RWPE1 (cell line): ENCODE results near the gene KRT33A.
"Not testable (repeated sequence)": the region's sequence is repeated elsewhere in the genome, so short reads cannot be mapped to it uniquely, and the experiment has no call there.

ENCODE experiments used
- CTCF ChIA-PET: fragments of 350-600 bp; sonication (Branson Sonifier 250); formaldehyde crosslinking; extraction: SDS; loops from one replicate; lab custom pipeline; 2021; lab: Yijun Ruan, JAX
- POLR2A ChIA-PET: fragments of 400-600 bp; formaldehyde crosslinking; extraction: SDS; loops from one replicate; lab custom pipeline; 2020; ENCODE audit warnings: antibody characterized with exemption; ENCODE audit not compliant: low non-redundant PET; lab: Yijun Ruan, JAX
- DNase-seq: peaks from one replicate; pipeline ENCODE4 v3.0.0; 2012; ENCODE audit warnings: low spot score
- H3K27ac ChIP-seq: fragments of 450-650 bp; 2 replicates; pipeline ENCODE4 v1.5.1; 2017
- CTCF ChIP-seq: fragments of 450-650 bp; conservative IDR thresholded peaks from 2 replicates; pipeline ENCODE4 v1.5.1; 2017; ENCODE audit warnings: low read depth, mild to moderate bottlenecking

KRT33A gene

DNA sequence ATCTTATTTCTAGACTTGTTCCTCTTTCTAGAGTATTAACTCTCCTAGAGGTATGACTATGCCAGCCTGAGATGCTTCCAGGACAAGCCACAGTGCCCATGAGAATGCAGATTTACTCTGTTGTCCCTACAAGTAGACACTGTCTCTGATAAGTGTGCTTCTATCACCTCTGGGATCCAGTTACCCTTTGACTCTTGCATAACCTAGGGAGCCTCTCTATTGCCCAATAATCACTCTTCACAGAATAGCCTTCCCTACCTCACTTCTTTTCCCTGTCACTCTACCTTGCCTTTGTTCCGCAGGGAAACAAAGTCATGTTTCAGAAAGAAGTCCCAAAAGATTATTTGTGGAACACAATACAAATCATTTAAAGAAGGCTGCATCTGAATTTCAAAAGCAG, 33.1 kb upstream of the KRT33A start:
- no peak overlapping the region for H3K27ac ChIP-seq
- TF ChIP-seq CTCF, result no peak
- DNase-seq, result no peak
- CTCF ChIA-PET, result no interaction called here
- POLR2A ChIA-PET, result no interaction called here

GRCh38 chr17:41382394-41382793, 31.8 kb upstream of the KRT33A start:
- no peak overlapping the region for H3K27ac ChIP-seq
- DNase-seq, result no peak
- ChIA-PET CTCF (no interaction called here), POLR2A (no interaction called here)
- no peak for TF ChIP-seq CTCF

- POLR2A ChIA-PET, CTCF ChIA-PET, DNase-seq, H3K27ac ChIP-seq: not testable (repeated sequence)
Measured at GRCh38 chr17:41381943-41382342, 31.3 kb upstream of the KRT33A start, which contains the start of gene KRT34. TSS of gene KRT34 (minus strand) at chr17:41382306. CDS start at chr17:41382246, 60 bp downstream.

GRCh38 chr17:41380091-41380490, 29.5 kb upstream of the KRT33A start:
- peak overlapping the region; percentile 49; the same call in 1 of the 2 replicates for H3K27ac ChIP-seq
- CTCF ChIA-PET, result not testable (repeated sequence)
- peak; percentile 62 for DNase-seq
- POLR2A ChIA-PET, result interaction anchor here (0.7 kb wide), 1 partner anchor 16 kb away, joined by 4 read pairs; no protein-coding TSS in a partner anchor

- no peak for TF ChIP-seq CTCF
- CTCF ChIA-PET, result interaction anchor here (0.6 kb wide), 2 partner anchors 20 to 330 kb away, joined by 3 to 4 read pairs; partner anchors contain the start of genes KRT31 and KRTAP2-1
- POLR2A ChIA-PET, result no interaction called here
- no peak for DNase-seq
- H3K27ac ChIP-seq, result no peak overlapping the region
Measured at GRCh38 chr17:41377546-41377945, 26.9 kb upstream of the KRT33A start.

DNA sequence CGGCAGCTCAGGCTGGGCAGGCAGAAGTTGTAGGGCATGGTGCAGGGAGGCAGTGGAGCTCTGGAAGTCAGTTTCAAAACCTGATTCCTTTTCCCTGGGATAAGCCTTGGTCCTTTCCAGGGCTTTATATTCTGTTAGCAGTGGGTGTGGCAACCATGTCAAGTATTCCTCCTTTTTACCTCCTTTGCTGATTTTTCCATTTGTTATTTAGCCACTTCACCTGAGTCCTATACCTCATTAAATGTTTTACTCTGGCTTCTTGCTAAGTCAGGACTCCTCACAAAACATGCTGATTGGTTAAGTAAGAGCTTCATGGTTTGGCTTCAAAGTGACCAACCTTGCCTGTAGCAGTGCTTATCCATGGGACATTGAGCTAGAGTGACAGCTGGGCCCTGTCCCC, 19.1 kb upstream of the KRT33A start, which contains the start of gene KRT33B:
TSS of gene KRT33B (minus strand) at position 101 of the 400 bp plus-strand sequence. CDS start at position 38, 63 bp downstream.
- CTCF ChIA-PET, result no interaction called here
- POLR2A ChIA-PET, result no interaction called here
- no peak for TF ChIP-seq CTCF
- H3K27ac ChIP-seq, result no peak within 1 kb of the TSS
- no peak for DNase-seq

- ChIA-PET CTCF (interaction anchor here (0.6 kb wide), 1 partner anchor 290 kb away, joined by 3 read pairs; no protein-coding TSS in a partner anchor), POLR2A (no interaction called here)
- no peak for TF ChIP-seq CTCF
Measured at GRCh38 chr17:41369023-41369422, 18.4 kb upstream of the KRT33A start.

More at GRCh38 chr17:41369023-41369422, 18.4 kb upstream of the KRT33A start:
- DNase-seq, result no peak
- H3K27ac ChIP-seq, result no peak overlapping the region
